ENCODE data around the gene FOS. TPM values are rescaled to one million over a fixed set of nuclear protein-coding genes. Genes with fewer than 3 reads are reported as not detected.

FOS gene
- polyA plus RNA-seq, 1 donor, result 1,610 TPM

DNA sequence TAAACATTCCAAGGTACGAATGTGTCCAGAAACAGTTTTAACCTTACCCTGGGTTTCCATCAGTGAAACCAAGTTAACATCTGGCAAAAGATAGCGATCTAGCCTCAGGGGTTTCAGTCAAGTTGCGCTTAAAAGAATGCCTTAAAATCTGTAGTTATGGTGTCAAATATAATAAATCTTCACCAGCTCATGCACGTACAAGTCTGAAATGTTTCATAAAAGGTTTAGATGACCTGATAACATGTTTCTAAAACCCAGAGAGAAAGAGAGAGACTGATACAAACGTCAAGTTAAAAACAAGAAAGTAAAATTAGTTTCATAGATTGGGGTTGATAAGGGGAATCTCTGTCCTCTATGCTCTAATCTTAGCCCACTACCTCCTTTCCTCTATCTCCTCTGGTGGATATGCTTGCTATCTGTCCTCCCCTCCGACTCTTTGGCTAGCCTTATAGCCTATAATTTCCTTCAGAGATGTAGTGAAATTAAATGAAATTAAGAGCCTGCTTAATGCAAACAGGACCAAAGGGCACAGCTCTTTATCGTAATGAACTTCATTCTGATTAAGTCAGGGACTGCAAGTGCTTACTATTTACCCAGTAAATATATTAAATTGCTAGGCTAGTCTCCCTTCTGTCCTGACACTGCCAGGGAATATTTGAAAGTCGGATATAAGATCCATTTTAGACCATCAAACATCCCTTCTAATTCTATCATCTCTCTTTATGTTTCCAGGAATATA, 18.4 kb upstream of the FOS start:
- Histone ChIP-seq H3K9me3 (ENCODE audit: control insufficient read depth, low read depth, low read length) (no peaks in the 10 kb centered on the region), H3K36me3 (ENCODE audit: control insufficient read depth, insufficient read depth, low read length) (no peaks in the 10 kb centered on the region), H3K4me3 (ENCODE audit: low read length) (no peak overlapping the region), H3K4me1 (ENCODE audit: control insufficient read depth, insufficient read depth, low read length) (peaks cover 37% of the 10 kb centered on the region), H3K27me3 (ENCODE audit: control insufficient read depth, insufficient read depth, low read length) (no peaks in the 10 kb centered on the region), H3K27ac (ENCODE audit: low read length) (peak overlapping the region; percentile 93)
- WGBS (ENCODE audit: insufficient coverage, low lambda C conversion rate), result 0% methylated on average over 1 of the region's 8 CpGs
- peak in 1 of 2 donors; percentile 53 for DNase-seq

GRCh38 chr14:75261820-75262219, 16.8 kb upstream of the FOS start:
- WGBS (ENCODE audit: insufficient coverage, low lambda C conversion rate), result 100% methylated on average over 1 of the region's 5 CpGs
- Histone ChIP-seq H3K9me3 (ENCODE audit: control insufficient read depth, low read depth, low read length) (no peaks in the 10 kb centered on the region), H3K27me3 (ENCODE audit: control insufficient read depth, insufficient read depth, low read length) (no peaks in the 10 kb centered on the region), H3K36me3 (ENCODE audit: control insufficient read depth, insufficient read depth, low read length) (no peaks in the 10 kb centered on the region), H3K4me3 (ENCODE audit: low read length) (no peak overlapping the region), H3K27ac (ENCODE audit: low read length) (no peak overlapping the region), H3K4me1 (ENCODE audit: control insufficient read depth, insufficient read depth, low read length) (peaks cover 32% of the 10 kb centered on the region)
- DNase-seq, result no peak

DNA sequence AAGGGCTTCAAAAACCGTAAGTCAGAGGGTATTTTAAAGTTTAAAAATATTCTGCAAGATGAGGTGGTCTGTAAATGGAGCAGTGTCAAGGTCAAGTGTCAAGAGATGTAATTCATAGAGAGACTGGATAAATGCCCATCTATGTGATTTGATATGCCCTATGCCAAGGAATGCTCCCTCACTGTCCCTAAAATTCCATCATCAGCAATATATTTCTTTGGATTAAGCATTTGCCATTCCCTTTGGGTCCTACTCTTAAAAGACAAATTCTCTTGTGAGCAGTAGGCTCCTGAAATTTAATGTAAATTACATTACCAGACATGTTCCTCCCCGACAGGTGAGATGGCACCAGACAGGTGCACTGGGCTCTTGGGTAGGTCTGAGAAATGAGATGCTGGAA, 16.0 kb upstream of the FOS start:
- DNase-seq, result no peak
- Histone ChIP-seq H3K4me3 (ENCODE audit: low read length) (no peak overlapping the region), H3K27ac (ENCODE audit: low read length) (no peak overlapping the region), H3K4me1 (ENCODE audit: control insufficient read depth, insufficient read depth, low read length) (peaks cover 31% of the 10 kb centered on the region), H3K9me3 (ENCODE audit: control insufficient read depth, low read depth, low read length) (no peaks in the 10 kb centered on the region), H3K27me3 (ENCODE audit: control insufficient read depth, insufficient read depth, low read length) (no peaks in the 10 kb centered on the region), H3K36me3 (ENCODE audit: control insufficient read depth, insufficient read depth, low read length) (no peaks in the 10 kb centered on the region)
- WGBS (ENCODE audit: insufficient coverage, low lambda C conversion rate), result no CpG with 5 or more reads among the region's 2 CpGs

DNA sequence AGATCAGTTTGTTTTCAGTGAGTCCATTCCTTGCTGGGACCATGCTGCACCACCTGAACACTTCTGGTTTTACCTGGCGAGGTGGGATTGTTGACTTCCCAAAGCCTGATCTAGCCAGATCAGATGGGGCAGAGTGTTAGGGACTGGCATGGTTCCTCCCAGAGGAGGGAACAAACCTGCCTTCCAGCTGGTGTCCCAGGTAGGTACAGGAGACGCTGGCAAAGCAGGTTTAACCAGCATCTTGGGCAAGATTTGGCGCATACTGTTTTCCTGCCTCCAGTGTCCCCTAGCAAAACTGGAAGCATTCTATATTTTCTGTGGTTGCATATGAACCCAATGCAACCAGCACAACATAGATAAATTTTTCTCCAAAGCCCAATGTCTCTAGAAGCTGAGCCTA, 14.6 kb upstream of the FOS start:
- H3K27me3 ChIP-seq (ENCODE audit: control insufficient read depth, insufficient read depth, low read length), result no peaks in the 10 kb centered on the region
- no peaks in the 10 kb centered on the region for H3K9me3 ChIP-seq (ENCODE audit: control insufficient read depth, low read depth, low read length)
- no peak overlapping the region for H3K4me3 ChIP-seq (ENCODE audit: low read length)
- WGBS (ENCODE audit: insufficient coverage, low lambda C conversion rate), result no CpG with 5 or more reads among the region's 3 CpGs
- H3K4me1 ChIP-seq (ENCODE audit: control insufficient read depth, insufficient read depth, low read length), result peaks cover 22% of the 10 kb centered on the region
- H3K36me3 ChIP-seq (ENCODE audit: control insufficient read depth, insufficient read depth, low read length), result no peaks in the 10 kb centered on the region
- DNase-seq, result no peak
- H3K27ac ChIP-seq (ENCODE audit: low read length), result no peak overlapping the region

- Histone ChIP-seq H3K36me3 (ENCODE audit: control insufficient read depth, insufficient read depth, low read length) (no peaks in the 10 kb centered on the region), H3K4me3 (ENCODE audit: low read length) (no peak overlapping the region), H3K4me1 (ENCODE audit: control insufficient read depth, insufficient read depth, low read length) (peaks cover 10% of the 10 kb centered on the region), H3K9me3 (ENCODE audit: control insufficient read depth, low read depth, low read length) (no peaks in the 10 kb centered on the region), H3K27me3 (ENCODE audit: control insufficient read depth, insufficient read depth, low read length) (no peaks in the 10 kb centered on the region), H3K27ac (ENCODE audit: low read length) (peak overlapping the region; percentile 45)
- no peak for DNase-seq
- WGBS (ENCODE audit: insufficient coverage, low lambda C conversion rate), result no CpG with 5 or more reads among the region's 3 CpGs
These were observed 11.4 kb upstream of the FOS start for GRCh38 chr14:75267141-75267721.

DNA sequence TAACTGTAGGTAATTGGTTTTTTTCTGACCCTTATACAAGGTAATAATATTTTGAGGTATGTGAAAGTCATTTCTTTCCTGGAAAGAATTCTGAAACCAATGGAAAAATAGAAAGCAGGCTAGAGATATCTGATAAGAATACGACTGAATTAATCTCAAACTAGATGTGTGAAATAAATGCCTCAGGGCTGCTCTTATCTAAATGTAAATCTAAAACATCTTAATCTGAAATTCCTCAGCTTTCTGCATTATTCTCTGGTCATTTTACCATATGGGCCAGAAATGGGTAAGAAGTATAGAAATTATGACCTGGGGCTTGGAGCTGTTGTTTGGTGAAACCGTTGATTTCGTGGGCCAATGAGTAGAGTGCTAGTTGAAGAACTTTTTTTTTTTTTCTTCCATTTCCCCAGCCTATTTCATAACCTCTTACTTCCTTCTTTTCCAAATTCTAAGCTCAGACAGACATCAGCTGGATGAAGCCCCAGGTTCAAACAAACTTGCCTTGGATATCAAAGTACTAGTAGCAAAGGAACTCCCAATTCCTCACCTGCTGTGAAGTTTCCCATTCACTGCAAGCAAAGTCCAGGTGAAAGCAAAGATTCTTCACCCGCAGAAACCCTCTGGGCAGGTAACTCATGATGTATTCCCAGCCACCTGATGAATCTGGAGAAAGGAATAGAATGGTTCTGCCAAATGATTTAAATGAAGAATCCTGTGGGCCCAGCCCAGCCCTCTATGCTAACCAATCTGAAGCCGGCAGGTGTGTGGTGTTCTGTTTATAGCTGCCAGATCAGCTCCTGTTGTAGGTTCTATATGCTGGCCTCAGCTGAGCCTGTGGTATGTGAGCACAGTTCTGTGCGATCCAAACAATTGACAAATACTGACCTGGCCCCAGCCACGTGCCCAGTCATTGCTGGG, 9.7 kb upstream of the FOS start:
- H3K4me3 ChIP-seq (ENCODE audit: low read length), result no peak overlapping the region
- peaks cover 7% of the 10 kb centered on the region for H3K4me1 ChIP-seq (ENCODE audit: control insufficient read depth, insufficient read depth, low read length)
- 100% methylated on average over 1 of the region's 7 CpGs for WGBS (ENCODE audit: insufficient coverage, low lambda C conversion rate)
- no peaks in the 10 kb centered on the region for H3K27me3 ChIP-seq (ENCODE audit: control insufficient read depth, insufficient read depth, low read length)
- H3K9me3 ChIP-seq (ENCODE audit: control insufficient read depth, low read depth, low read length), result no peaks in the 10 kb centered on the region
- peak in 1 of 2 donors; percentile 77 for DNase-seq
- peak overlapping the region; percentile 7 for H3K27ac ChIP-seq (ENCODE audit: low read length)
- no peaks in the 10 kb centered on the region for H3K36me3 ChIP-seq (ENCODE audit: control insufficient read depth, insufficient read depth, low read length)

DNA sequence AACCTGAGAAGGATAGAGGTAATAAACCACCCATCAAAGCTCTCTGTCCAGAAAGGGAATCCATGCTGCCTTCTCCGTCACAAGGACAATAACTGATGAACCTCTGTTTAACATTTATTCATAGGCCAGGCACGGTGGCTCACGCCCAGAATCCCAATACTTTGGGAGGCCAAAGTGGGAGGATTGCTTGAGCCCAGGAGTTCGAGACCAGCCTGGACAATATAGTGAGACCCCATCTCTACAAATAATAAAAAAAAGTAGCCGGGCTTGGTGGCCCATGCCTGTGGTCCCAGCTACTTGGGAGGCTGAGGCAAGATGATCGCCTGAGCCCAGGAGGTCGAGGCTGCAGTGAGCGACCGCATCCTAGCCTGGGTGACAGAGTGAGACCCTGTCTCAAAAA, 7.1 kb upstream of the FOS start:
- Histone ChIP-seq H3K4me1 (ENCODE audit: control insufficient read depth, insufficient read depth, low read length) (peaks cover 12% of the 10 kb centered on the region), H3K27ac (ENCODE audit: low read length) (no peak overlapping the region), H3K4me3 (ENCODE audit: low read length) (no peak overlapping the region), H3K27me3 (ENCODE audit: control insufficient read depth, insufficient read depth, low read length) (no peaks in the 10 kb centered on the region), H3K9me3 (ENCODE audit: control insufficient read depth, low read depth, low read length) (no peaks in the 10 kb centered on the region), H3K36me3 (ENCODE audit: control insufficient read depth, insufficient read depth, low read length) (no peaks in the 10 kb centered on the region)
- WGBS (ENCODE audit: insufficient coverage, low lambda C conversion rate), result 100% methylated on average over 2 of the region's 9 CpGs
- no peak for DNase-seq

DNA sequence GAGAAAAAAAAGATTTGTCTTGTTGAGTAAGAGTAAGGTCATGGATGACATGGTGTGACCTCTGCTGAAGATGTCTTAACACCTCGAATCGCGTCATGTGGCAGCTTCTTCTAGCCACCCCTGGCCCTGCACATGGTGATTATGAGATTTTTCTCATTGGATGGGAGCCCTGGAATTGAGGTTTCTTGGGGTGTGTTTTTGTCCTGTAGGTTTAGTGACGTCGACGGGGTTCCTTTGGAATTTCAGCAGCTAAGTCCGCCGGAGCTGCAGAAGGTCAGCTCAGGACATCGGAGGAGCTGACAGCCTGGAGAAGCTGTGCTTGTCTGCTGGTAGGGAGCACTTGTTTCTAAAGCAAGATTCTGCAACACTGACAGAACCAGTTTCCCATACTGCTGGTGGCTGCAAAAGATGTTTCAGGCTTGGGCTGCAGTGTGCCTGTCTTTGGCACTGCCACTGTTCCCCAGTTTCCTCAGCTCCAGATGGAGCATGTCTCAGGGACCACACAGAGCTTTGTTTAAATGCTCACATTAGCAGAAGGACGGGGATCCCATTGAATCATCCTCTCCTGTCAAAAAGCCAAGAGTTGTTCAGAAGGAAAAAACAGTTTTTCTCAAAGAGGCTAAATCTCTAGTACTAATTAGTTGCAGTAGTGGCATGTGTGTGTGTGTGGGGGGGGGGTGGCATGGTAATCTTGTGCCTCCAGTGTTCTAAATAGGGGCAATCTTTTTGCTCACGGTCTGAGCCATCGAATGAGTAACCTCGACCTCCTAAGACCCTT, 5.2 kb upstream of the FOS start:
- peaks cover 24% of the 10 kb centered on the region for H3K4me1 ChIP-seq (ENCODE audit: control insufficient read depth, insufficient read depth, low read length)
- DNase-seq, result peak in 1 of 2 donors; percentile 56
- no peak overlapping the region for H3K27ac ChIP-seq (ENCODE audit: low read length)
- WGBS (ENCODE audit: insufficient coverage, low lambda C conversion rate), result no CpG with 5 or more reads among the region's 13 CpGs
- no peaks in the 10 kb centered on the region for H3K36me3 ChIP-seq (ENCODE audit: control insufficient read depth, insufficient read depth, low read length)
- H3K27me3 ChIP-seq (ENCODE audit: control insufficient read depth, insufficient read depth, low read length), result no peaks in the 10 kb centered on the region
- no peak overlapping the region for H3K4me3 ChIP-seq (ENCODE audit: low read length)
- H3K9me3 ChIP-seq (ENCODE audit: control insufficient read depth, low read depth, low read length), result no peaks in the 10 kb centered on the region

- no peak for DNase-seq
- WGBS (ENCODE audit: insufficient coverage, low lambda C conversion rate), result no CpG with 5 or more reads among the region's 6 CpGs
- Histone ChIP-seq H3K4me1 (ENCODE audit: control insufficient read depth, insufficient read depth, low read length) (peaks cover 24% of the 10 kb centered on the region), H3K36me3 (ENCODE audit: control insufficient read depth, insufficient read depth, low read length) (no peaks in the 10 kb centered on the region), H3K9me3 (ENCODE audit: control insufficient read depth, low read depth, low read length) (peaks cover 4% of the 10 kb centered on the region), H3K27ac (ENCODE audit: low read length) (no peak overlapping the region), H3K4me3 (ENCODE audit: low read length) (no peak overlapping the region), H3K27me3 (ENCODE audit: control insufficient read depth, insufficient read depth, low read length) (no peaks in the 10 kb centered on the region)
These were observed 4.4 kb upstream of the FOS start for GRCh38 chr14:75274050-75274898.
